ENCODE results near the gene SETX. TPM values are rescaled to one million over a fixed set of nuclear protein-coding genes. Genes with fewer than 3 reads are reported as not detected.

The SETX gene
- total RNA-seq, 3 donors from 2014 or later = 56.2 to 83.6 (median 80.3) TPM

DNA sequence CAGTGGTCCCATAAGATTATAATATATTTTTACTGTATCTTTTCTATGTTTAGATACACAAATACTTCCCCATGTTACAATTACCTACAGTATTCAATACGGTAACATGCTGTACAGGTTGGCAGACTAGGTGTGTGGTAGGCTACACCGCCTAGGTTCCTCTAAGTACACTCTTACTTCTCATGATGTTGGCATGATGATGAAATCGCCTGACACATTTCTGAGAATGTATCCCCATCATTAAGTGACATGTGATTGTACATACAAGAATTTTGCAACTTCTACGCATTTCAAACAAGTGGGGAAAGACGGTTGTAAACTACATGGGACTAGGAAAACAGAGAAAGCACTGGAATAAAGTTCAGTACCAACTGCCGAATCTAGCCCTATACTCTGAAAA lies 53.3 kb downstream of the SETX start:
- TF ChIP-seq, protein P1, sequence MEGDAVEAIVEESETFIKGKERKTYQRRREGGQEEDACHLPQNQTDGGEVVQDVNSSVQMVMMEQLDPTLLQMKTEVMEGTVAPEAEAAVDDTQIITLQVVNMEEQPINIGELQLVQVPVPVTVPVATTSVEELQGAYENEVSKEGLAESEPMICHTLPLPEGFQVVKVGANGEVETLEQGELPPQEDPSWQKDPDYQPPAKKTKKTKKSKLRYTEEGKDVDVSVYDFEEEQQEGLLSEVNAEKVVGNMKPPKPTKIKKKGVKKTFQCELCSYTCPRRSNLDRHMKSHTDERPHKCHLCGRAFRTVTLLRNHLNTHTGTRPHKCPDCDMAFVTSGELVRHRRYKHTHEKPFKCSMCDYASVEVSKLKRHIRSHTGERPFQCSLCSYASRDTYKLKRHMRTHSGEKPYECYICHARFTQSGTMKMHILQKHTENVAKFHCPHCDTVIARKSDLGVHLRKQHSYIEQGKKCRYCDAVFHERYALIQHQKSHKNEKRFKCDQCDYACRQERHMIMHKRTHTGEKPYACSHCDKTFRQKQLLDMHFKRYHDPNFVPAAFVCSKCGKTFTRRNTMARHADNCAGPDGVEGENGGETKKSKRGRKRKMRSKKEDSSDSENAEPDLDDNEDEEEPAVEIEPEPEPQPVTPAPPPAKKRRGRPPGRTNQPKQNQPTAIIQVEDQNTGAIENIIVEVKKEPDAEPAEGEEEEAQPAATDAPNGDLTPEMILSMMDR (IDR thresholded peaks at IDR 0.05) = no peak
- no peak for TF ChIP-seq POLR2A (IDR thresholded peaks at IDR 0.05)
- no peak for TF ChIP-seq POLR2AphosphoS5 (IDR thresholded peaks at IDR 0.05)
- intact Hi-C loops (cut with DNase I; ENCODE audit: low total_unique reads) = no loop called here
- peaks cover 13% of the 10 kb centered on the region for H3K36me3 ChIP-seq
- no peak overlapping the region for H3K4me3 ChIP-seq
- DNase-seq (ENCODE audit: low spot score in 2 of 2) = no peak
- H3K9me3 ChIP-seq = no peaks in the 10 kb centered on the region
- H3K27me3 ChIP-seq = no peaks in the 10 kb centered on the region
- H3K27ac ChIP-seq = no peak overlapping the region
- H3K4me1 ChIP-seq = no peaks in the 10 kb centered on the region

DNA sequence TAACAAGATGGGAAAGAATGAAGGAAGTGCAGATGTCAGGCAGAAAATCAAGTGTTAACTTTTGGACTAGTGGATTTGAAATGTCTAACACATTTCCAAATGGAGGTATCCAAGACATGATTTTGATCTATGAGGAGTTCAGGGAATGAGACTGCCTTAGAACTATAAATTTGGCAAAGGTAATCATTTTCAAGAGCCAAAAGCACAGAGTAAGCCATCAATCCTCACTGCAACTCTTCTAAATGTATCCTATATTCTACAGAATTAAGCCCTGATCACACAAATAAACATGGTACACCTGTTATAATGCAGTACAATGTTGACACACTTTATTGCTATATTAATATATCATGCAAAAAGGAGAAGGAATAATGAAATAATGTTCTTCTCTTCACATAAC lies 55.6 kb downstream of the SETX start:
- H3K36me3 ChIP-seq = peaks cover 13% of the 10 kb centered on the region
- no peak overlapping the region for H3K27ac ChIP-seq
- no peaks in the 10 kb centered on the region for H3K27me3 ChIP-seq
- no peak overlapping the region for H3K4me3 ChIP-seq
- H3K4me1 ChIP-seq = no peaks in the 10 kb centered on the region
- intact Hi-C loops (cut with DNase I; ENCODE audit: low total_unique reads) = no loop called here
- DNase-seq (ENCODE audit: low spot score in 2 of 2) = no peak
- no peak for TF ChIP-seq POLR2AphosphoS5 (IDR thresholded peaks at IDR 0.05)
- no peak for TF ChIP-seq POLR2A (IDR thresholded peaks at IDR 0.05)
- TF ChIP-seq, protein P1 (IDR thresholded peaks at IDR 0.05) = no peak
- H3K9me3 ChIP-seq = no peaks in the 10 kb centered on the region

DNA sequence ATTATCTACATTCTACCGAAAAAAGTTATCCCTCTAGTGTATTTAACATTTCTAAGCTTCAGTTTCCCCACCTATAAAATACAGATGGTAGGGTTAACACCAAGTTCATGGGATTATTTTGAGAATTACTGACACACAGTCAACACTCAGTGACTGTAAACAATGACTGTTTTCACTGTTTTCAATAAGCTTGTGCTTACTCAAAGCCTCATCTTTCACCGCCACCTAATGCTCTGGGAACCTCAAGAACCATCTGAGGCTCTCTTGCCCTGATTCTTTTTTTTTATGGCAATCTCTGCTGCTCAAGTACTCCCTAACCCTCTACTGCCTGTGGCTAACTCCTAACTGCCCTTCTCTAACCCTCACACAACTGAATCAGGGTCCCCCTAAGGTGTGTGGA lies 59.6 kb downstream of the SETX start:
- DNase-seq (ENCODE audit: low spot score in 2 of 2) = no peak
- no peaks in the 10 kb centered on the region for H3K4me1 ChIP-seq
- H3K4me3 ChIP-seq = no peak overlapping the region
- intact Hi-C loops (cut with DNase I; ENCODE audit: low total_unique reads) = no loop called here
- no peaks in the 10 kb centered on the region for H3K27me3 ChIP-seq
- H3K9me3 ChIP-seq = no peaks in the 10 kb centered on the region
- peaks cover 13% of the 10 kb centered on the region for H3K36me3 ChIP-seq
- TF ChIP-seq POLR2A (IDR thresholded peaks at IDR 0.05) (no peak), POLR2AphosphoS5 (IDR thresholded peaks at IDR 0.05) (no peak)
- TF ChIP-seq, protein P1 (IDR thresholded peaks at IDR 0.05) = no peak
- H3K27ac ChIP-seq = no peak overlapping the region

DNA sequence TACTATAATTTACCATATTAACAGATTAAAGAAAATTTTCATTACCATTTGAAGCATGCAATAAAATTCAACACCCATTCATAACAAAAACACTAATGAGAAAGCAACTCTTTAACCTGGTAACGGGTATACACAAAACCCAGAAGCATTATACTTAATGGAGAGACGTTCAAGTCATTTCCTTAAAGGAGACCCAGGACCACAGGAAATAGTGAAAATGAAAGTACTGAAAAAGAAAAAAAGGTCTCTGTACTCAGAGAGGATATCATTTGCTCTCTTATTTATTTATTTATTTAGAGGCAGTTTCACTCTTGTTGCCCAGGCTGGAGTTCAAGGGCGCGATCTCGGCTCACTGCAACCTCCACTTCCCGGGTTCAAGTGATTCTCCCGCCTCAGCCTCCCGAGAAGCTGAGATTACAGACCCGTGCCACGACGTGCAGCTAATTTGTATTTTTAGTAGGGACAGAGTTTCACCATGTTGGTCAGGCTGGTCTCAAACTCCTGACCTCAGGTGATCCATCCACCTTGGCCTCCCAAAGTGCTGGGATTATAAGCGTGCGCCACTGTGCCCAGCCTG lies 61.6 kb downstream of the SETX start:
- H3K9me3 ChIP-seq = no peaks in the 10 kb centered on the region
- intact Hi-C loops (cut with DNase I; ENCODE audit: low total_unique reads) = no loop called here
- no peak overlapping the region for H3K4me3 ChIP-seq
- TF ChIP-seq POLR2AphosphoS5 (IDR thresholded peaks at IDR 0.05) (no peak), POLR2A (IDR thresholded peaks at IDR 0.05) (no peak)
- TF ChIP-seq, protein P1 (IDR thresholded peaks at IDR 0.05) = no peak
- H3K36me3 ChIP-seq = peaks cover 13% of the 10 kb centered on the region
- H3K27ac ChIP-seq = no peak overlapping the region
- no peaks in the 10 kb centered on the region for H3K4me1 ChIP-seq
- DNase-seq (ENCODE audit: low spot score in 2 of 2) = no peak
- H3K27me3 ChIP-seq = no peaks in the 10 kb centered on the region

DNA sequence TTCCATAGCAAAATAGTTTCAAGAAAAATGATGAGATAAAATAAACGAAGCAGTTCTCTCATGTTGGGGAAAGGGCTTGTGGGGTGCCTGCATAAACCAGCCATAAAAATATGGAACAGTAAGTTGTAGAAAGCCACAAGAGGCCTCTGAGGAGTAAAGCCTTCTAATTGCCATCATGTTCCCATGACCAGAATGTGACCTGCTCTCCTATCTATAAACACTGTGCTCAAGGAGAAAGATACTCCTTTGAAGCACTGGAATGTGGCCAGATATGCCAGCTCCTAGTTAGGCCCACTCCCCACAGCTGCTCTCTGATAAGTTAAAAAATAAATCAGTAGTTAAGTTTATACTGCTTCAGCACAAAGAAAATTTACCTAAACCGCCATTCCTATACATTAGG lies 65.8 kb downstream of the SETX start:
- Histone ChIP-seq H3K9me3 (no peaks in the 10 kb centered on the region), H3K4me1 (no peaks in the 10 kb centered on the region), H3K4me3 (no peak overlapping the region), H3K27me3 (no peaks in the 10 kb centered on the region), H3K36me3 (peaks cover 5% of the 10 kb centered on the region), H3K27ac (no peak overlapping the region)
- no peak for DNase-seq (ENCODE audit: low spot score in 2 of 2)
- intact Hi-C loops (cut with DNase I; ENCODE audit: low total_unique reads) = no loop called here
- TF ChIP-seq POLR2A (IDR thresholded peaks at IDR 0.05) = no peak
- TF ChIP-seq POLR2AphosphoS5 (IDR thresholded peaks at IDR 0.05) = no peak
- TF ChIP-seq, protein P1 (IDR thresholded peaks at IDR 0.05) = no peak

Data from breast epithelium (tissue), 4 donors.